ENCODE results near the gene SCFD2.

SCFD2 gene

DNA sequence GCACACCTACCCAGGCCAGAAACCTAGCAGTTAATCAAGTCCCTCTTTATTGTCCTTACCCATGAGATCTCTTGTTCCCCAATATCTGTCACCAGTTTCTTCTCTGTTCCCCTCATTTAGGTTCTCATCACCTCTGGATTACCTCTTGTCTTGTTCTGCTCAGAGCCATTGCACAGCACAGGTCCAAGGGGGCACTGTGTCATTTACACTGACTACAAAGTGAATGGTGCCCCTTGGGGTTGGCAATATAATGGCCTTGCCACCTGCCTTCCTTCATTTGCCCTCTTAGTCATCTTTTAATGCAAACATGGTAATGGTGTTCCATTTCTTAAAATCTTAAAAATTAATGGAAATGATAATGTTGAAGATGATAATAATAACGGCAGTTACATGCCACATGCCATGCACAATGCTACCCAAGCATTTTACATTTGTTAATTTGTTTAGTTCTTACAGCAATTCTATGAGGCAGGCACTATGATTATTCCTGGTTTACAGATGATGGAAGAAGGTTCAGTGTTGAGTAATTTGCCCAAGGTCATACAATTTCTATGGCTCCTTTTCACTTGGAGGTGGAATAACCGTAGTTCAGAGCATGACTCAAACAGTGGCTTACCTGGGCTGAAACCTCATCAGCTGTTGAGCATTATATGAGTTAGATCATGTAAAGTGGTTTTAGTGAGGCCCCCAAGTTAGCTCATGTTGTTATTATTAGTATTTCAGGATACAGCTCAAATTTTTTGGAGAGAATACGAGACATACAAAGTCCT, 385.9 kb downstream of the SCFD2 start:
- TF ChIP-seq, protein P1, sequence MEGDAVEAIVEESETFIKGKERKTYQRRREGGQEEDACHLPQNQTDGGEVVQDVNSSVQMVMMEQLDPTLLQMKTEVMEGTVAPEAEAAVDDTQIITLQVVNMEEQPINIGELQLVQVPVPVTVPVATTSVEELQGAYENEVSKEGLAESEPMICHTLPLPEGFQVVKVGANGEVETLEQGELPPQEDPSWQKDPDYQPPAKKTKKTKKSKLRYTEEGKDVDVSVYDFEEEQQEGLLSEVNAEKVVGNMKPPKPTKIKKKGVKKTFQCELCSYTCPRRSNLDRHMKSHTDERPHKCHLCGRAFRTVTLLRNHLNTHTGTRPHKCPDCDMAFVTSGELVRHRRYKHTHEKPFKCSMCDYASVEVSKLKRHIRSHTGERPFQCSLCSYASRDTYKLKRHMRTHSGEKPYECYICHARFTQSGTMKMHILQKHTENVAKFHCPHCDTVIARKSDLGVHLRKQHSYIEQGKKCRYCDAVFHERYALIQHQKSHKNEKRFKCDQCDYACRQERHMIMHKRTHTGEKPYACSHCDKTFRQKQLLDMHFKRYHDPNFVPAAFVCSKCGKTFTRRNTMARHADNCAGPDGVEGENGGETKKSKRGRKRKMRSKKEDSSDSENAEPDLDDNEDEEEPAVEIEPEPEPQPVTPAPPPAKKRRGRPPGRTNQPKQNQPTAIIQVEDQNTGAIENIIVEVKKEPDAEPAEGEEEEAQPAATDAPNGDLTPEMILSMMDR (conservative IDR thresholded peaks at IDR 0.05; ENCODE audit: control insufficient read depth, insufficient read depth, low read depth, low read length), result no peak
- no peak overlapping the region for H3K4me3 ChIP-seq (ENCODE audit: control insufficient read depth, low read depth, low read length)
- DNase-seq (ENCODE audit: low read depth), result no peak

DNA sequence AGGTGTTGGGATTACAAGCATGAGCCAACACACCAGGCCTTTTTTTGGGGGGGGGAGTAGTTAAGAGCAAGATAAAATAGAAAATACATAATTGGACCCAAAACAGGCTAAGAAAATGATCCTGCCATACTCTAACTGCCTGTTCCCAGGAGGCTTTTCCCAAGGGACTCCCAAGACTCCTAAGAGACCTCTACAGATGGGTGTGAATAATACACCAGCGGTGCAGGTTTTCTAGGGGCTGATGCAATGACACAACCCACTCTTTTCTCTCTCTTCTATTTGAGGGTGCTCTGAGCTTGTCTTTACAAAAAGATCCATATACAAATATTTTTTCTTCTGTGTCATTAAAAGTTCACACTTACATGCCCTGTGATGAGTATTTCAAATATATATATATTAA, 386.8 kb downstream of the SCFD2 start:
- peak; percentile 27 for DNase-seq (ENCODE audit: low read depth)
- TF ChIP-seq, protein P1 (conservative IDR thresholded peaks at IDR 0.05; ENCODE audit: control insufficient read depth, insufficient read depth, low read depth, low read length), result no peak
- H3K4me3 ChIP-seq (ENCODE audit: control insufficient read depth, low read depth, low read length), result no peak overlapping the region

DNA sequence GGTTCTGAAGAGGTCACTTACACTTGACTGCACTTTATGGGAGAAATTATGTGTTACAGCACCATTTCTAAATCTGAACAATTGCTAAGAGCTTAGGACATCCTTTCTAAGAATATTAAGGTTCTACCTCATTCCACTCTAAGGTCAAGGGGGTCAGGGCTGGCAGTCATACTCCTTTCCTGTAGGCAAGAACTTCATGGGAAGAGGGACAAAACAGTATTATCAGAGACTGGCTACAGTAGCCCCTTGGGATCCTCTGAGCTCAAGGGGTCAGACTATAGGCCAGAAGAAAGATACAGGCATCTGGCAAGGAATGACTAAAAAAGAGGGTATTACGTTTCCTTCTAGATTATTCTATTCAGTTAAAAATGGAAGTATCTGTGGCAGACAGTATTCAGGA, 388.6 kb downstream of the SCFD2 start:
- no peak for DNase-seq (ENCODE audit: low read depth)

DNA sequence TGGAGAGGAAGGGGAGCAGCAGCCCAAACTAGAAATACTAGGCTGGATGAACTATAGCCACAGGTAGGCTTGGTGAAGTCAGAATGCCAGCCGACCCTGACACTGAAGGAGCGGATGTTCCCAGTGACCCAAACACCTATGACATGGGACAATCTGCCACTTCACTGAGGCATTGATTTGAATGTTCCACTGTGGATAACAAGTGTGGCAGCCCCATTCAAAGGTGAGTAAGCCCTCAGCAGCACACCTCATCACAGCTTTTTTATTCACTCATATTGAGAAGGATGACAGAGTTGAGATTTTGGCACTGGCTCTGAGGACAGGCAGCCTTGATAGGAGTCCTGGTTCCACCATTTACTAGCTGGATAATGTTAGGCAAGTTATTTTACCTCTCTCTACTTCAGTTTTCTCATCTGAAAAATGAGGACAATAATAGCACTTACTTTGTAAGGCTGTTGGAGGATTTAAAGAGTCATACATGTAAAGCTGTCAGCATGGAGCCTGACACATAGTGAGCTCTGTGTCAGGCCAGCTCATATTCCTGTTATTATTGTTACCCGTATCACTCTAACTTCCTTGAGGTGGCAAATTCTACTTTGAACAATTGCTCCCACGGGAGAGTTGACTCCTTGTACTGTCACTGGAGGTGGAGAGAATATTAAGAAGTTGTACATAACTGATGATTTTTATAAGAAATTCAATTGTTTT, 389.2 kb downstream of the SCFD2 start:
- TF ChIP-seq, protein P1 (conservative IDR thresholded peaks at IDR 0.05; ENCODE audit: control insufficient read depth, insufficient read depth, low read depth, low read length), result no peak
- H3K4me3 ChIP-seq (ENCODE audit: control insufficient read depth, low read depth, low read length), result no peak overlapping the region
- no peak for DNase-seq (ENCODE audit: low read depth)

More for the DNA sequence above, 388.6 kb downstream of the SCFD2 start:
- H3K4me3 ChIP-seq (ENCODE audit: control insufficient read depth, low read depth, low read length), result no peak overlapping the region
- TF ChIP-seq, protein P1 (conservative IDR thresholded peaks at IDR 0.05; ENCODE audit: control insufficient read depth, insufficient read depth, low read depth, low read length), result no peak

DNA sequence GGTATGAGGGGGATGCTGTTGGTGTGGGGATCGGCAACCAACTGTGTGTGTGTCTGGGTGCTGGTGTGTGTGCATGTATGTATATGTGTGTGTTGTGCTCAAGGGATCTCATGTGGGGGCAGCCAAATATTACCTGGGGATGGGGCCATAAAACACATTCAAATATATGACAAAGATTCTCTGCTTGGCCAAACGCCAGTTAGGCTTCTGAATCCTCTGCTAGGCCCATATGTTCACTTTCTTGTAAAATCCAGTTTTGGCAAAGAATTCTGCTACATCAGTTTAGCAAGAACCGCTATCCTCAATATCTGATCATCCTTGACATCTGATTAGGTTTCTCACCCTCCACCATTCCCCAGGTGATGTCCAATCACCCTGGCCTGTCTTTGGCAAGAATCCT, 397.2 kb downstream of the SCFD2 start:
- TF ChIP-seq, protein P1 (conservative IDR thresholded peaks at IDR 0.05; ENCODE audit: control insufficient read depth, insufficient read depth, low read depth, low read length), result no peak
- DNase-seq (ENCODE audit: low read depth), result no peak
- no peak overlapping the region for H3K4me3 ChIP-seq (ENCODE audit: control insufficient read depth, low read depth, low read length)

DNA sequence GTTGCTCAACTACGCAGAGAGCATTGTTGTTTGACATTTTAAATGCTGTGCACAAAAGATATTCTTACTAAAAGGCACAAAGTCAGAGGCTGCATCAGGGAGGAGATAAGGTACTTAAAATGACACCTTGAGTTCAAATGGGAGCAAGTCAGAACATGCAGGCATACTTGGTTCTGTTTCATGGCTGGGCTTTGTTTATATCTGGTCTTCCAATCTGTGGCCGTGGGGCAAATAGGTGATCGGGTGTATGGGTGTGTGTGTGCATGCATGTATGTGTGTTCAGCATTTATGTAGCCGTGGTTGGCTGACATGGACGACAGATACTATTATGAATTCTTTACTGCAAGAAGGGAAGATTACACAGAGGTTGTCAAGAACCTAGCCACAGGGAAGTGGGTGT, 397.6 kb downstream of the SCFD2 start:
- no peak overlapping the region for H3K4me3 ChIP-seq (ENCODE audit: control insufficient read depth, low read depth, low read length)
- TF ChIP-seq, protein P1 (conservative IDR thresholded peaks at IDR 0.05; ENCODE audit: control insufficient read depth, insufficient read depth, low read depth, low read length), result no peak
- no peak for DNase-seq (ENCODE audit: low read depth)

Measured in fibroblast of mammary gland (primary cell).